Measurements from ENCODE around the gene MRPL42. TPM values are rescaled to one million over a fixed set of nuclear protein-coding genes. Genes with fewer than 3 reads are reported as not detected.

MRPL42 gene
- total RNA-seq, 1 experiment from 2014 or later, result 108 TPM

DNA sequence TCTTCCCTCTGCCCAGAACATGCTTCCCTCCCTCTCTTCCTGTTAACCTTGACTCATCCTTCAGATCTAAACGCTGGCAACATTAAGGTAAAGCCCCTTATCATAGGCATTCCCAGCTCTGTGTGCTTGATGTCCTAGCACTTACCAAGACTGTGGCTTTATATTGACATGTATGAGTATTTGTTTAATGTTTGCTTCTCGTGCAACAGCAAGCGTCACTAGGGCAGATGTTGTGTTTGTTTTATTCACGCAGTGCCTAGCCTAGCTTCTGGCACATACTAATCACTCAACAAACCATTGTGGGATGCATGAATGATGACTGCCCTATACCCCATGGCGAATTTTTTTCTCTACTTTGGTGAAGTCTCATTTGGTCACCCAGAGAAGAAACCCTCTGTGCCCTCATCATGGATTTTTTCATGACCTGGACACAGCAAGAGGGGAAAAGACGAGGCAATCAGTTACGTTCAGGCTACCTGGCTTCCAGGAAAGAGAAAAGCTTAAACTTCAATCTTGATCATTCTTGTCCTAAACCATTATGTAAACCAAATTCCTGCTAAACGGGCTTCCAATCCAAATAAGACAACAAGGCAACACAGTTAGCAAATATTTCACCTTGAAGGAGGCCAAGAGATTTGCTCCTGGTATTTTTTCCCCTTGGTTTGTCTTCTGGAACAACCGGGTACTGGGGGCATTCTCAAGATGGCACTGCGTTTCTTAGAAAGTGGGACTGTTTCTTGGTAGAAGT, 57.2 kb downstream of the MRPL42 start:
- Mint-ChIP-seq H3K27ac (no peak overlapping the region), H3K27me3 (ENCODE audit: low read depth) (peaks cover 3% of the 10 kb centered on the region; the same call in 1 of the 2 replicates), H3K4me3 (no peak overlapping the region), H3K9me3 (no peaks in the 10 kb centered on the region), H3K36me3 (ENCODE audit: insufficient read depth in 1 of 3, low read depth in 3 of 3) (peaks cover 0 to 1% (median 0%) of the 10 kb centered on the region in 3 experiments; a peak in 2 of 7 replicates), H3K4me1 (peaks cover 16% of the 10 kb centered on the region in 2 experiments)
- H4K20me1 ChIP-seq (ENCODE audit: control insufficient read depth, insufficient read depth, insufficient read length), result no peaks in the 10 kb centered on the region
- no peak overlapping the region for H3K18ac ChIP-seq (ENCODE audit: insufficient read length, low read depth, low read length)
- H4K5ac ChIP-seq (ENCODE audit: insufficient read length, low read depth, low read length), result no peak overlapping the region
- H3K9me3 ChIP-seq (ENCODE audit: control insufficient read depth, low read depth, low read length), result no peaks in the 10 kb centered on the region
- H4K91ac ChIP-seq (ENCODE audit: insufficient read length, low read depth, low read length), result no peak overlapping the region
- H4K8ac ChIP-seq (replicated peaks; ENCODE audit: insufficient read length, low read depth, low read length), result no peak overlapping the region
- H3K27ac ChIP-seq (ENCODE audit: insufficient read length, low read depth, low read length), result no peak overlapping the region
- H3K4ac ChIP-seq (ENCODE audit: low read depth, low read length), result no peak overlapping the region
- no peaks in the 10 kb centered on the region for H3K27me3 ChIP-seq (ENCODE audit: insufficient read depth, low read length)
- TF ChIP-seq, protein P1, sequence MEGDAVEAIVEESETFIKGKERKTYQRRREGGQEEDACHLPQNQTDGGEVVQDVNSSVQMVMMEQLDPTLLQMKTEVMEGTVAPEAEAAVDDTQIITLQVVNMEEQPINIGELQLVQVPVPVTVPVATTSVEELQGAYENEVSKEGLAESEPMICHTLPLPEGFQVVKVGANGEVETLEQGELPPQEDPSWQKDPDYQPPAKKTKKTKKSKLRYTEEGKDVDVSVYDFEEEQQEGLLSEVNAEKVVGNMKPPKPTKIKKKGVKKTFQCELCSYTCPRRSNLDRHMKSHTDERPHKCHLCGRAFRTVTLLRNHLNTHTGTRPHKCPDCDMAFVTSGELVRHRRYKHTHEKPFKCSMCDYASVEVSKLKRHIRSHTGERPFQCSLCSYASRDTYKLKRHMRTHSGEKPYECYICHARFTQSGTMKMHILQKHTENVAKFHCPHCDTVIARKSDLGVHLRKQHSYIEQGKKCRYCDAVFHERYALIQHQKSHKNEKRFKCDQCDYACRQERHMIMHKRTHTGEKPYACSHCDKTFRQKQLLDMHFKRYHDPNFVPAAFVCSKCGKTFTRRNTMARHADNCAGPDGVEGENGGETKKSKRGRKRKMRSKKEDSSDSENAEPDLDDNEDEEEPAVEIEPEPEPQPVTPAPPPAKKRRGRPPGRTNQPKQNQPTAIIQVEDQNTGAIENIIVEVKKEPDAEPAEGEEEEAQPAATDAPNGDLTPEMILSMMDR (conservative IDR thresholded peaks at IDR 0.05), result no peak
- no peak overlapping the region for H2AK5ac ChIP-seq (ENCODE audit: insufficient read length, low read length)
- no peak overlapping the region for H2BK5ac ChIP-seq (ENCODE audit: insufficient read length, low read length)
- no peaks in the 10 kb centered on the region for H3K79me2 ChIP-seq (ENCODE audit: insufficient read depth, low read length)
- WGBS (ENCODE audit: extremely low coverage, insufficient read length, low lambda C conversion rate), result no CpG with 5 or more reads among the region's 10 CpGs
- no peak overlapping the region for H3K56ac ChIP-seq (ENCODE audit: insufficient read length, low read depth, low read length)
- no peak overlapping the region for H3K4me2 ChIP-seq (ENCODE audit: insufficient read depth, insufficient read length, low read length)
- no peaks in the 10 kb centered on the region for H3K79me1 ChIP-seq (ENCODE audit: insufficient read depth, low read depth, low read length, poor library complexity, severe bottlenecking)
- H3K14ac ChIP-seq (ENCODE audit: insufficient read depth, low read length), result no peak overlapping the region
- no peak for DNase-seq
- H2BK12ac ChIP-seq (ENCODE audit: insufficient read length, low read depth, low read length), result no peak overlapping the region
- H3K4me1 ChIP-seq (ENCODE audit: insufficient read depth, low read length), result no peaks in the 10 kb centered on the region; the same call in 1 of the 2 replicates
- no peak overlapping the region for H2AFZ ChIP-seq (ENCODE audit: low read length)
- H2BK15ac ChIP-seq (ENCODE audit: low read depth, low read length), result no peak overlapping the region
- no peak overlapping the region for H3K23ac ChIP-seq (ENCODE audit: insufficient read length, low read depth, low read length)
- no peak overlapping the region for H3T11ph ChIP-seq (ENCODE audit: low read length)
- no peak overlapping the region for H2BK20ac ChIP-seq (ENCODE audit: low read depth, low read length, poor library complexity, severe bottlenecking)
- no peak overlapping the region for H2BK120ac ChIP-seq (ENCODE audit: low read depth, low read length, poor library complexity, severe bottlenecking)
- no peak overlapping the region for H3K9ac ChIP-seq (ENCODE audit: extremely low read depth, insufficient read length, low read length)
- H3K23me2 ChIP-seq (ENCODE audit: insufficient read length, low read depth, low read length, poor library complexity, severe bottlenecking), result no peaks in the 10 kb centered on the region

Measured in H9 (cell line).